ENCODE measurements around the gene GRID1.

- TF ChIP-seq CTCF (IDR thresholded peaks at IDR 0.05) (no peak), POLR2A (IDR thresholded peaks at IDR 0.05) (no peak), POLR2AphosphoS5 (IDR thresholded peaks at IDR 0.05) (no peak)
These were observed 757.1 kb downstream of the GRID1 start for GRCh38 chr10:85609509-85609908.

Measured in breast epithelium (tissue), 3 donors.